IPS-18c (cell line): ENCODE data around the gene SEMA3B.
"Not testable (repeated sequence)": the region's sequence is repeated elsewhere in the genome, so short reads cannot be mapped to it uniquely, and the experiment has no call there.

Experiments
- H3K4me3 ChIP-seq: 2 replicates; pipeline ENCODE4 v1.7.0; 2013; ENCODE audit warnings: low read depth, mild to moderate bottlenecking, low read length, moderate library complexity; ENCODE audit not compliant: insufficient read depth
- H3K9me3 ChIP-seq: one replicate; pipeline ENCODE4 v1.6.1; 2013; ENCODE audit warnings: mild to moderate bottlenecking, low read length, moderate library complexity; ENCODE audit not compliant: control insufficient read depth, insufficient read depth

The SEMA3B gene

GRCh38 chr3:50235716-50236483 lies 33.0 kb upstream of the SEMA3B start, which contains the start of gene GNAI2:
GNAI2 (plus strand) TSS chr3:50236204; CDS start chr3:50236336, 132 bp downstream.
- H3K9me3 ChIP-seq: no peaks in the 10 kb centered on the region
- peak within 1 kb of the TSS; percentile 88 for H3K4me3 ChIP-seq

GRCh38 chr3:50236484-50237132 lies 32.3 kb upstream of the SEMA3B start:
- Histone ChIP-seq H3K4me3 (peak overlapping the region; percentile 88), H3K9me3 (no peaks in the 10 kb centered on the region)

DNA sequence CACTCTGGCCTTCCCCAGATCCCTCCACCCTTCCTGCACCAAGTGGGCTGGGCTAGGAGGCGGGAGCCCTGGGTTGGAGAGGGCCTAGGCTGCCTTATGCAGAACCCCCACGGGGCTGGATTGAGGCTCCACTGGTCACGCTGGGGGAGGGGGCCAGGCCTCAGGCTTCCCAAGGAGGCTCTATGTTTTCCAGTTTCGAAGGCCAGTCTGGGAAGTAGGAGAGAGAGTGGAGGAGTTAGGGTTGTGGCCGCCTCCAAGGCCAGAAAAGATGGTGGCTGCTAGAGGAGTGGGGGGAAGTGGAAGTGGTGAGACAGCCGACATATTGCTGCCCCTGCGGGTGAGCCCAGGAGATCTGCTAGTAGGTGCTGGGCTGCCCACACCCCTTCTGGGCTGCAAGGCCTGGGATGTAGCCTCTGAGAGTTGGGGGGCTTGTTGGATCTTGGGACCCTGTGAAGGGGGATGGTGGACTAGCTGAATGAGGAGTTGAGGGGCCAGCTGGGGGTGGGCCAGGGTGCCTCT lies 31.8 kb upstream of the SEMA3B start:
- H3K9me3 ChIP-seq: no peaks in the 10 kb centered on the region
- H3K4me3 ChIP-seq: peak overlapping the region; percentile 88

GRCh38 chr3:50237754-50238548 lies 31.0 kb upstream of the SEMA3B start:
- Histone ChIP-seq H3K9me3 (no peaks in the 10 kb centered on the region), H3K4me3 (peak overlapping the region; percentile 88)

DNA sequence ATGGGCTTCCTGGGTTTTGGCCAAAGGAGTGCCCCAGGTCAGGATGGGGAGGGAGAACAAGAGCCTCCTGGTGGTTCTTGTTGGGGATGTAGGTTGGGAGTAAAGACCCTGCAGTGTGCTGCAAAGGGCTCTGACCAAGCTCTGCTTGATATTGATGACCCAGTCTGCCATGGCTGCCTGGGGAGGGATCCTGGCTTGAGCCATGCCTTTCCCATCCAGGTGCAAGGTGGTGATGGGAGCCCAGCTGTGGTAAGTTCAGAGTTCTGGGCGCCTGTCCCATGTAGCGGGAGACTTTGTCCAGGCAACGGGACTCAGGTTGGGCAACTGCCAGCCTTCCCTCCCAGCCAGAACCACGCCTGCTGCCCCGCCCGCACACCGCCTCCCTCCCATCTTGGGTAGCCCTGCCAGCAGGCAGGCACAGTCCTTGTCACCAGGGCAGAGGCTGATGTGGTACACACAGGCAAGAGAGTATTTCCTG lies 30.4 kb upstream of the SEMA3B start:
- Histone ChIP-seq H3K4me3 (peak overlapping the region; percentile 88), H3K9me3 (no peaks in the 10 kb centered on the region)

GRCh38 chr3:50239649-50240048 lies 29.3 kb upstream of the SEMA3B start:
- no peaks in the 10 kb centered on the region for H3K9me3 ChIP-seq
- H3K4me3 ChIP-seq: 0 out of 2 replicates have a peak overlapping the region, but pooled peaks have one; percentile 15

DNA sequence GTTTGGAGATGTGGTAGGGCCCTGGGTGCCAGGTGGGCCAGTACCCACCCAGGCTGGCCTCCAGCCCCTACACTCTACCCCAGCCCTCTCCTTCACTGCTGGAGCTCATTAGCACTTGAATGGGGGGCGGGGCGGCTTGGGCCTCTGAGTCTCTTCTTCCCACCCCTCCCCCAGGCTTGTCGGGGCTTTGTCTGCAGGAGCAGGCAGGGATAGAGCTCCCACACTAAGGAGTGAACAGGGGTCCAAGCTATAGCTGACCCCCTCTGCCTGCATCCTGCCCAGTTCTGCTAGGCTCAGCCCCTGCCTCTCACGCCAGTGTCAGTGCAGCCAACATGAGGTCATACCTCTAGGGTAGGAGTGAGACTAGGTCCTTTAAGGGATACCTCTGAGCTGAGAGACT lies 27.8 kb upstream of the SEMA3B start:
- peak overlapping the region; percentile 38 for H3K4me3 ChIP-seq
- H3K9me3 ChIP-seq: no peaks in the 10 kb centered on the region

GRCh38 chr3:50241713-50242380 lies 27.1 kb upstream of the SEMA3B start:
- peak overlapping the region; percentile 38 for H3K4me3 ChIP-seq

DNA sequence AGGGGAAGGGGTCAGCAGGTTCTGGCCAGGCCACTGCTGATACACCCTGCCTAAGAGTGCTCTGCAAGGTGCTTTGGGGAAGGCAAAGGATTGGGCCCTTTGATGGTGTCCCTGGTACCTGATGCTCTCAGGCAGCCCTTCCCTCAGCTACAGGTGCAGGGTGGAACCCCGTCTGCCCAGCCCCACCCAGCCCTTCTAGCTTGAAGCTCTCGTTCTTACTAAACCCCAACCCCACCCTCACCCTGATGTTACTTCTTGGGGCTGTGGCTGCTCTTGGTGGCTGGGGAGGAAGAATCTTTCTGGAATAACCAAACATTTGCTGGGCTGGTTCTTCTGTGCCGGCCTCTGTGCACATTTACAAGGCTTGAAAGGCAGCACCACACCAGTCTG lies 26.6 kb upstream of the SEMA3B start:
- Histone ChIP-seq H3K9me3 (no peaks in the 10 kb centered on the region), H3K4me3 (no peak overlapping the region; the same call in 1 of the 2 replicates)

More at GRCh38 chr3:50241713-50242380, 27.1 kb upstream of the SEMA3B start:
- H3K9me3 ChIP-seq: no peaks in the 10 kb centered on the region

DNA sequence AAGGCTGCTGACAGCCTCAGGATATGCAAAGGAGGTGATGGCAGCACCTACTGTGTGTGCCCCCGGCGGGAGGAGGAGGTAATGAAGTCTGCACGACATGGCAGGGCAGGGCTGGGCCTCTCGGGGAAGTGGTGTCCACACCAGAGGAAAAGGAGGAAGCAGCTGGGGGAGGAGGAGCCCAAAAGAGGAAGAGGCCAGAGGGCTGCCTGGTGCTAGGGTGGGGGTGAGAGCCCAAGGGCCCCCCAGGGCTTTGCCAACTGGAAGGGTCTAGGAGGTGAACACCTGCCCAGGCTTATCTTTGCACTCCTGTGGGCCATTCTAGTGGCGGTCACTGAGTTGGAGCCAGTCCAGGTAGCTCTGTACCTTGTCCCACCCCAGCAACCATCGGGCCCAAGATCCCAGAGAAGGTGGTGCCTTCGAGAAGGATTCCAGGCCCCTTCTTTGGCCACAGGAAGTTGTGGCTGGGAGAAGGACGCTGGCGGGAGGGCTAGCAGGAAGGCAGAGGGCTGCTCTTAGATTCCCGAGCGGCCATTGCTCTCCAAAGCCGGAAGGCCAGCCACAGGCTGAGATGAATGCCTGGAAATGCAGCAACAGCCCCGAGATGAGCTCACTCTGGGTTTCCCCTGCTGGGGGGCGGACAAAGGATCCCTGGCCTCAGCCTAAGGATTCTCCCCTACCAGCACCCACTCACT lies 25.9 kb upstream of the SEMA3B start:
- Histone ChIP-seq H3K9me3 (no peaks in the 10 kb centered on the region), H3K4me3 (no peak overlapping the region; the same call in 1 of the 2 replicates)

- no peak overlapping the region; the same call in 1 of the 2 replicates for H3K4me3 ChIP-seq
- H3K9me3 ChIP-seq: no peaks in the 10 kb centered on the region
These were observed 25.4 kb upstream of the SEMA3B start for GRCh38 chr3:50243543-50243895.

GRCh38 chr3:50244813-50245212 lies 24.1 kb upstream of the SEMA3B start:
- H3K9me3 ChIP-seq: not testable (repeated sequence)

DNA sequence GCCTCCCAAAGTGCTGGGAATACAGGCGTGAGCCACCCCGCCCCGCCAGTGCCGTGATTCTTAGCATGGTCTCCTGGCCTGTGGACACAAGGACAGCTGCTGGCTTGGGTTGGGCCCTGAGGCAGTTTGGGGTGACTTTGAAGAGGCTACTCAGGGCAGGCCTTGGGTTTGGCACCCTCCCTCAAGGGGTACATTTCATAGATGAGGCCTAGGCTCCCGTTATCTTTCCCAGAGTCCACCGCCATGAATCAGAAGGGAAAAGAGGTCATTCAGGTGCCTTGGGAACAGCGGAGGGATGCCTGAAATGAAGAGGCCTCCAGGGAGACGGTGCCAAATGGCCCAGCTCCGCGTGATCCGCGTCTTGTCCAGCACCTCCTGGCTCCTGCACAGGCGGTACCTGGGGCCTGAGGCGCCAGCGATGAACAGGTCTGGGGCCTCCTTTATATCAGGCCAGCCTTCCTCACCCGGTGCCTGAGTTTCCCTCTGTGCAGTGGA lies 23.6 kb upstream of the SEMA3B start:
- Histone ChIP-seq H3K4me3 (no peak overlapping the region; the same call in 1 of the 2 replicates), H3K9me3 (no peaks in the 10 kb centered on the region)

More at GRCh38 chr3:50244813-50245212, 24.1 kb upstream of the SEMA3B start:
- H3K4me3 ChIP-seq: not testable (repeated sequence)

DNA sequence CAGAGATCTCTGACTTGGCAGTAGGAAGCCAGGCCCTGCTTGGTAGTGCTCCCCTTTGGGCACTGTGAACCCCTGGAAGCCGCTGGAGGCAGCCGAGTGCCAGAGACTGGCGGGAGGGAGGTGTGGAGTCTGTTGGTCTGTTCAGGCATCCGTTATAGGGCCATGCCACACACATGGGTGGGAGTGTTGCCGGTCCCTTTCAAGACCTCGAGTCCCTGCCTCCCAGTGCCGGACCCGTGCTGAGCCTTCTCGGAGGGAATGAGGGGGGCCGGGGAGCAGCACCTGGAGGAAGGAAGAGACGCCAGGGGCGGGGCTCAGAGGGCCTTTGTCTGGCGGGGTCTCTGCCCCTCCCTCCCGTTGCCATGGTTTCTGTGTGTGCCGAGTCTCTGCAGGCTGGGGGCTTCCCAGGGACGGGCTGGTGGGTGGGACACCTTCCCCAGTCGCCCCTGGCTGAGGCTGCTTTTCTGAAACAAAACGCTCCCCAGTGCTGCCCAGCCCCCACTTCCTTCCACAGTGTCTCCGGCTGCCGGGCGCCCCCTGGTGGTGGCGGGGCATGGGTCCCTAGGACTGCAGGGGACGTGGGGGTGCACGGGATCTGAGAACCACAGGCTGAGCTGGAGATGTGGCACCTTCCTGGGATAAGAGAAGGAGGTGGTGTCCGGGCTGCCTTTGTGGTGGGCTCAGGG lies 23.0 kb upstream of the SEMA3B start:
- Histone ChIP-seq H3K9me3 (no peaks in the 10 kb centered on the region), H3K4me3 (peak overlapping the region; percentile 38)

DNA sequence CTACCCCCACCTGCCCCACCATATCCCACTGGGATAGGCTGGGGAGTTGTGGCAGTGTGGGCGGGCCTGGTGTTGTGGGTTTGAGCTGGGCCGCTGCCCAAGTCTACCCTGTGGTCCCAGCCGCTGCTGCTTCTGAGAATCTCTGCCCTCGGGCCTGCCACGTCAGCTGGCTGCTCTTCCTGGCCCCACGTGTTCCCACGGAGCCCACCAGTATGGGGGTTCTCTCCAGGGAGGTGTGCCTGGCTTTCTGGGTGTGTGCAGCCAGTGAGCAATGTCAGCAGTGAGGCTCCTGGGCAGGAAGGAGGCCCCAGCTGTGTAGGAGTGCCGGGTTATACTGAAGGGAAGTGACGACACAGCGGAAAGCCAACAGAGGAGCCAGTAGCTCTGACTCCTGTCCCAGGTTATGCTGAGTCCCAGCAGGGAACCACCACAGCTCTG lies 22.4 kb upstream of the SEMA3B start:
- peak overlapping the region; percentile 15; the same call in 1 of the 2 replicates for H3K4me3 ChIP-seq

GRCh38 chr3:50248387-50248786 lies 20.6 kb upstream of the SEMA3B start:
- Histone ChIP-seq H3K9me3 (no peaks in the 10 kb centered on the region), H3K4me3 (no peak overlapping the region)

More for the DNA sequence above, 22.4 kb upstream of the SEMA3B start:
- H3K9me3 ChIP-seq: no peaks in the 10 kb centered on the region
